ENCODE results near the gene SRRM3. TPM values are rescaled to one million over a fixed set of nuclear protein-coding genes. Genes with fewer than 3 reads are reported as not detected.
A peak's percentile ranks its signal among the peaks of the same experiment; 100 is the strongest.
"Not testable (repeated sequence)": the region's sequence is repeated elsewhere in the genome, so short reads cannot be mapped to it uniquely, and the experiment has no call there.

The SRRM3 gene
- total RNA-seq, 3 donors from 2014 or later (not counting 1 experiment from before 2014, with no cell fraction given) = not detected

DNA sequence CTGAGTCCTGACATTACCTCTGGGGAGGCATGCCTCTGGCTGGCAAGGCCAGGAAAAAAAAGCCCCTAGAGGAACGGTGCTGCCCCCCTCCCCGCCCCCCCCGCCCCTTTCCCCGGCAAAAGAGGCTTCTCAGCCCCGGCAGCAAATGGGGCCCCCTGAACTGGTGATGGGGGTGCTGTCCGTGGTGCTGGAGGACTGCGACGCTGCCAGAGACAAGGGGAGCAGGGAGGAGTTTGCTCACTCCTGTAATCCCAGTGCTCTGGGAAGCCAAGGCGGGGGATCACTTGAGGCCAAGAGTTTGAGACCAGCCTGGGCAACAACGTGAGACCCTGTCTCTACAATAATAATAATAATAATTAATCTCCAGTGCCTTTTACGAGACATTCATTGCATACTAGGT lies 23.7 kb downstream of the SRRM3 start:
- 5% methylated on average over 5 of the region's 11 CpGs for WGBS (ENCODE audit: insufficient coverage)
- Mint-ChIP-seq H3K4me3 (no peak overlapping the region), H3K27me3 (ENCODE audit: low read depth in 2 of 2) (peaks cover 33 to 36% of the 10 kb centered on the region in 2 donors), H3K27ac (no peak overlapping the region), H3K36me3 (no peaks in the 10 kb centered on the region), H3K9me3 (no peaks in the 10 kb centered on the region), H3K4me1 (no peaks in the 10 kb centered on the region)
- TF ChIP-seq, protein P1, sequence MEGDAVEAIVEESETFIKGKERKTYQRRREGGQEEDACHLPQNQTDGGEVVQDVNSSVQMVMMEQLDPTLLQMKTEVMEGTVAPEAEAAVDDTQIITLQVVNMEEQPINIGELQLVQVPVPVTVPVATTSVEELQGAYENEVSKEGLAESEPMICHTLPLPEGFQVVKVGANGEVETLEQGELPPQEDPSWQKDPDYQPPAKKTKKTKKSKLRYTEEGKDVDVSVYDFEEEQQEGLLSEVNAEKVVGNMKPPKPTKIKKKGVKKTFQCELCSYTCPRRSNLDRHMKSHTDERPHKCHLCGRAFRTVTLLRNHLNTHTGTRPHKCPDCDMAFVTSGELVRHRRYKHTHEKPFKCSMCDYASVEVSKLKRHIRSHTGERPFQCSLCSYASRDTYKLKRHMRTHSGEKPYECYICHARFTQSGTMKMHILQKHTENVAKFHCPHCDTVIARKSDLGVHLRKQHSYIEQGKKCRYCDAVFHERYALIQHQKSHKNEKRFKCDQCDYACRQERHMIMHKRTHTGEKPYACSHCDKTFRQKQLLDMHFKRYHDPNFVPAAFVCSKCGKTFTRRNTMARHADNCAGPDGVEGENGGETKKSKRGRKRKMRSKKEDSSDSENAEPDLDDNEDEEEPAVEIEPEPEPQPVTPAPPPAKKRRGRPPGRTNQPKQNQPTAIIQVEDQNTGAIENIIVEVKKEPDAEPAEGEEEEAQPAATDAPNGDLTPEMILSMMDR (IDR thresholded peaks at IDR 0.05) = no peak
- peak; percentile 22 to 52 for DNase-seq
- peak; percentile 52 to 68 (median 56) for ATAC-seq
- no peak overlapping the region for H3K4me3 ChIP-seq (ENCODE audit: low read length)
- no peak overlapping the region for H3K27ac ChIP-seq (ENCODE audit: low read length)
- H3K4me1 ChIP-seq (ENCODE audit: control insufficient read depth, insufficient read depth, low read length) = no peaks in the 10 kb centered on the region
- H3K27me3 ChIP-seq (ENCODE audit: control insufficient read depth, insufficient read depth, low read length) = peaks cover 3% of the 10 kb centered on the region
- no peaks in the 10 kb centered on the region for H3K9me3 ChIP-seq (ENCODE audit: control insufficient read depth, insufficient read depth, low read length)
- intact Hi-C loops (cut with micrococcal nuclease) = no loop called here
- H3K36me3 ChIP-seq (ENCODE audit: control insufficient read depth, insufficient read depth, low read length) = no peaks in the 10 kb centered on the region

DNA sequence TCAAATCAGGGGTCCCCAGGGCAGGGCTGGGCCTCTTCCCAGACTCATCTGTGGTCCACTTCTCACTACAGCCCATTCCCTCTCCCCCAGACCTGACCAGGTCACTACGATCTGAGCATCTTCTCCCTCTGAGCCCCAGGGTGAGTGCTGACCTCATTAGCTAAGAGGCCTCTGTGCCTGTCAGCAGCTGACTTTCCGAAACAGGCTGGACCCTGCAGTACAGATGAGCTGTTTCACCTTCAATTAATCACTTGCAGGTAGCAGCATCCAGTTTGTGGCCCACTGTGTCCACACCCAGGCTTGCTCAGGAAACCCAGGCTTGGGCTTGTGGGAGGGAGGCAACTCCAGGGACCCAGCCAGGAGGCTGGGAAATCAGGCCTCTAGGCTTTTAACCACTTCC lies 24.3 kb downstream of the SRRM3 start:
- H3K4me1 ChIP-seq (ENCODE audit: control insufficient read depth, insufficient read depth, low read length) = no peaks in the 10 kb centered on the region
- WGBS (ENCODE audit: insufficient coverage) = 65% methylated on average over 2 of the region's 2 CpGs
- intact Hi-C loops (cut with micrococcal nuclease) = no loop called here
- H3K27ac ChIP-seq (ENCODE audit: low read length) = no peak overlapping the region
- no peak for ATAC-seq
- no peaks in the 10 kb centered on the region for H3K4me1 Mint-ChIP-seq
- no peak overlapping the region for H3K27ac Mint-ChIP-seq
- no peaks in the 10 kb centered on the region for H3K36me3 ChIP-seq (ENCODE audit: control insufficient read depth, insufficient read depth, low read length)
- H3K4me3 Mint-ChIP-seq = no peak overlapping the region
- TF ChIP-seq, protein P1 (IDR thresholded peaks at IDR 0.05) = no peak
- H3K9me3 ChIP-seq (ENCODE audit: control insufficient read depth, insufficient read depth, low read length) = no peaks in the 10 kb centered on the region
- H3K27me3 ChIP-seq (ENCODE audit: control insufficient read depth, insufficient read depth, low read length) = peaks cover 3% of the 10 kb centered on the region
- H3K9me3 Mint-ChIP-seq = no peaks in the 10 kb centered on the region
- no peaks in the 10 kb centered on the region for H3K36me3 Mint-ChIP-seq
- H3K4me3 ChIP-seq (ENCODE audit: low read length) = no peak overlapping the region
- DNase-seq = no peak
- H3K27me3 Mint-ChIP-seq (ENCODE audit: low read depth in 2 of 2) = peaks cover 34 to 38% of the 10 kb centered on the region in 2 donors

DNA sequence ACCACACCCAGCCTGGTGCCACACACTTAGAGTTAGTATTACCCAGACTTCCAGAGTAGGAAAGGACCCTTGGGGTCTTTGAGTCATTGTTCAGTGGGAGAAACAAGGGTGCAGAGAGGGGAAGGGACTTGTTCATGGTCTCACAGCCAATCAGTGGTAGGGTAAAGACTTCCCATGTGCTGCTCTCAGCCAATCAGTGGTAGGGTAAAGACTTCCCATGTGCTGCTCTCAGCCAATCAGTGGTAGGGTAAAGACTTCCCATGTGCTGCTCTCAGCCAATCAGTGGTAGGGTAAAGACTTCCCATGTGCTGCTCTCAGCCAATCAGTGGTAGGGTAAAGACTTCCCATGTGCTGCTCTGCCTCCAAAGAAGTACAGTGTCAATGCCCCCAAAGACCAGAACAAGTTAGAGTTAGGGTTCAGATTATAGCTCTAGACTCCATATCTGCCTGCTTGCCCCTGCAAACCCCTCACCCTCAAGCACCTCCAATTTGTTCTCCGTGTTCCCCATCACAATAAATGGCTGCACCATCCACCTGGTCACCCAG lies 25.3 kb downstream of the SRRM3 start:
- DNase-seq; H3K4me3 Mint-ChIP-seq; H3K27ac Mint-ChIP-seq; H3K9me3 ChIP-seq (ENCODE audit: control insufficient read depth, insufficient read depth, low read length); intact Hi-C loops (cut with micrococcal nuclease); ATAC-seq; H3K4me3 ChIP-seq (ENCODE audit: low read length); H3K36me3 ChIP-seq (ENCODE audit: control insufficient read depth, insufficient read depth, low read length); H3K27ac ChIP-seq (ENCODE audit: low read length); H3K9me3 Mint-ChIP-seq; H3K27me3 ChIP-seq (ENCODE audit: control insufficient read depth, insufficient read depth, low read length); H3K36me3 Mint-ChIP-seq; H3K4me1 Mint-ChIP-seq; H3K4me1 ChIP-seq (ENCODE audit: control insufficient read depth, insufficient read depth, low read length): not testable (repeated sequence)
- WGBS (ENCODE audit: insufficient coverage) = 86% methylated on average over 1 of the region's 1 CpG
- H3K27me3 Mint-ChIP-seq (ENCODE audit: low read depth in 2 of 2) = peaks cover 39 to 42% of the 10 kb centered on the region in 2 donors

DNA sequence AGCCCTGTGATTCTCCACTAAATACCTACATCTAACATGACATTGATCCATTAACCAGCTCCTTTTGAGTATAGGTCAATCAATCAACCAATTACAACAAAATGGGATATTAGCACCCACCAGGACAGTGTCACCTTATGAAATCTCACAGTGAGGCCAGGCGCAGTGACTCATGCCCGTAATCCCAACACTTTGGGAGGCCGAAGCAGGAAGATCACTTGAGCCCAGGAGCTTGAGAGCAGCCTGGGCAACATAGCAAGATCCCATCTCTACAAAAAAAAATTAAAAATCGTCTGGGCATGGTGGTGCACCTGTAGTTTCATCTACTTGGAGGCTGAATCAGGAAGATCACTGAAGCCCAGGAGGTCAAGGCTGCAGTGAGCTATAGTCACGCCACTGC lies 28.5 kb downstream of the SRRM3 start:
- H3K27ac ChIP-seq (ENCODE audit: low read length) = no peak overlapping the region
- Mint-ChIP-seq H3K27ac (no peak overlapping the region), H3K4me3 (no peak overlapping the region), H3K9me3 (no peaks in the 10 kb centered on the region), H3K4me1 (no peaks in the 10 kb centered on the region), H3K27me3 (ENCODE audit: low read depth in 2 of 2) (peaks cover 43 to 55% of the 10 kb centered on the region in 2 donors), H3K36me3 (no peaks in the 10 kb centered on the region)
- intact Hi-C loops (cut with micrococcal nuclease) = no loop called here
- peaks cover 8% of the 10 kb centered on the region for H3K4me1 ChIP-seq (ENCODE audit: control insufficient read depth, insufficient read depth, low read length)
- no peaks in the 10 kb centered on the region for H3K36me3 ChIP-seq (ENCODE audit: control insufficient read depth, insufficient read depth, low read length)
- TF ChIP-seq, protein P1 (IDR thresholded peaks at IDR 0.05) = no peak
- H3K9me3 ChIP-seq (ENCODE audit: control insufficient read depth, insufficient read depth, low read length) = no peaks in the 10 kb centered on the region
- 79% methylated on average over 5 of the region's 5 CpGs for WGBS (ENCODE audit: insufficient coverage)
- ATAC-seq = no peak
- DNase-seq = no peak
- peaks cover 23% of the 10 kb centered on the region for H3K27me3 ChIP-seq (ENCODE audit: control insufficient read depth, insufficient read depth, low read length)
- no peak overlapping the region for H3K4me3 ChIP-seq (ENCODE audit: low read length)

Data from natural killer cell (primary cell).